ENCODE results near the gene ACAP3.

The ACAP3 gene

GRCh38 chr1:1245817-1246576 lies 61.7 kb downstream of the ACAP3 start:
- no peak for DNase-seq

GRCh38 chr1:1245178-1245816 lies 62.4 kb downstream of the ACAP3 start:
- no peak for DNase-seq

- no peak for DNase-seq
These were observed 63.4 kb downstream of the ACAP3 start for GRCh38 chr1:1244192-1244811.

DNA sequence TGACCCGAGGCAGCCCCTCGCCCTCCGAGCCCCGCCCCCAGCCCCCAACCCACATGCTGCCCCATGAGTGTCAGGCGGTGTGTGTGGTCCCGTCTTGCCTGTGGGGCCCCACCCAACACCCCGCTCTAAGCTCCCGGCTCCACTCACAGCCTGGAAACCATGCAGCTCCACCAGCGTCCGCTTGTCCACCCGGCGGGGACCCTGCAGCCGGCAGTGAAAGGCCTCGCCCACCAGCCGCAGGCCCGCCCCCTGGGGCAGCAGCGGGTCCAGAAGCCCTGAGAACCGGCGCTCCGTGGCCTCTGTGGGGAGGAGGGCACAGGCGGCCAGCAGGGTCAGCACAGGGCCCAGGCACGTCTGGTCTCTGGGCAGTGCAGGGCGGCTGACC lies 63.9 kb downstream of the ACAP3 start:
- no peak for DNase-seq

DNA sequence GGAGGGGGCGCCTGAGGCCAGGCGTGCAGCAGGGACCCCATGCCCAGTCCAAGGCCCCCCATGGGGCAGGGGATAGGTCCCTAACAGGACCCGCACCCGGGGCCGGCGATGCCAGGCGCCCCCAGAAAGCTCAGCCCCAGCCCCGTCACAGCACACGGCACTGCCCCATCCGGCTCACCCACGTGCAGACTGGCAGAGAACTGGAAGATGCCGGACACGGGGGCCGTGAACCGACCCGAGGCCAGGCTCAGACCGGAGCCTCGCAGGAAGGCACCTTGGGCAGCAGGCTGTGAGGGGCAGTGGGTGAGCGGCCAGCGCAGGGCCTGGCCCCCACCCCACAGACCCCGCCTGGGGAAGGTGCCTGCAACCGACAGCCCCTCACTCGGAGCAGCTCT lies 64.5 kb downstream of the ACAP3 start:
- no peak for DNase-seq

GRCh38 chr1:1242461-1243265 lies 65.1 kb downstream of the ACAP3 start:
- DNase-seq: no peak
